HG03159 (cell line): ENCODE measurements around the gene DSCAML1.

Experiments used
- ATAC-seq: cut with Tn5 transposase; IDR thresholded peaks from one replicate; pipeline ENCODE4 v1.9.1; 2021; ENCODE audit warnings: mild to moderate bottlenecking, moderate library complexity; ENCODE audit not compliant: unreplicated experiment

DSCAML1 gene

DNA sequence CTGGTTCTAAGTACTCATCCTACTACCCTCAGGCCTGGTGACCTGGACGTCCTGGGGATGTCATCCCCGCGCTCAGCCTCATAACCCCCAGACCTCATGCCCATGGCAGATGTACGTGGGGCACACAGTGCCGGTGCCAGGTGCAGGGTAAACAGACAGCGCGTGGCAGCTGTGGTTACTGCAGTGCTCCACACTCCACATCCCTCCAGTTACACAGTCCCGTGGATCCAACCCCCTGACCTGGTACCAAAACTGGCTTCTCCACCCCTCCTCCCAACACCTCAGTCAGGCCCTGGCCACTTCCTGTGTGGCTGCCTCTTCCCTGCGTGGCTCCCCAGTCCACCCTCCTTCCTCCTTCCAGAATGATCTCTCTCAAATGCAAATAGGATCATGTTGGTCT lies 95.2 kb downstream of the DSCAML1 start:
- ATAC-seq = no peak

GRCh38 chr11:117700551-117700950 lies 96.5 kb downstream of the DSCAML1 start:
- no peak for ATAC-seq

DNA sequence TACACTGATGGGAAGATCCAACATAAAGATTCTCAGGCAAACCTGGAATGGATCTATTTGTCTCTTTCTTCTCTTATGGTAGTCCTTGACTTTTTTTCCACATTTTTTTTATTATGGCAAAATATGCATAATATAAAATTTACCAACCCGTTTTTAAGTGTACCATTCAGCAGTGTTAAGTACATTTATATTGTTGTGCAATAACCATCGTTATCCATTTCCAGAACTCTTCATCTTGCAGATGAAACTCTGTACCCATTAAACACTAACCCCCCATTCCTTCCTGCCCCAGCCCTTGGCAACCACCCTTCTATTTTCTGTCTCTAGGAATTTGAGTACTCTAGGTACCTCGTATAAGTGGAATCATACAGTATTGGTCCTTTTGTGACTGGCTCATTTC lies 99.7 kb downstream of the DSCAML1 start:
- no peak for ATAC-seq

- ATAC-seq = no peak
These were observed 100.5 kb downstream of the DSCAML1 start for GRCh38 chr11:117696540-117696939.

DNA sequence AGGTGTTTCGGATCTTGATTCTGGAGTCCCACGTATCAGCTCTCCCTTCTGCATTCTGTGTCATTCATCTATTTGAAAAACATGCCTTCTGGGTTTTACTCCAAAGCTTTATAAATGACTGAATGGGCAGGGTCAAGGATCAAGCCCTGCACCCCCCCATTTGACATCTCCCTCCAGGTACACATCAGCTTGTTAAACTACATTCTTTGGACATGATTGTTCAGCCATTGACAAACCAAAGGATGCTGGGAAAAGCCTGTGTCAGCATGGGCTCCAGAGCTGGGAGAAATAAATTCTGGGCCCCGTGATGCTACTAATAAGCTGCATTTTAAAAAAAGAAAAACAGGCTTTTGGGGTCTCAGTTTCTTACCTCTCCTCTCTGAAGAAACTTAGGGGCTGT lies 103.7 kb downstream of the DSCAML1 start:
- no peak for ATAC-seq

- no peak for ATAC-seq
These were observed 105.5 kb downstream of the DSCAML1 start for GRCh38 chr11:117691516-117691915.

DNA sequence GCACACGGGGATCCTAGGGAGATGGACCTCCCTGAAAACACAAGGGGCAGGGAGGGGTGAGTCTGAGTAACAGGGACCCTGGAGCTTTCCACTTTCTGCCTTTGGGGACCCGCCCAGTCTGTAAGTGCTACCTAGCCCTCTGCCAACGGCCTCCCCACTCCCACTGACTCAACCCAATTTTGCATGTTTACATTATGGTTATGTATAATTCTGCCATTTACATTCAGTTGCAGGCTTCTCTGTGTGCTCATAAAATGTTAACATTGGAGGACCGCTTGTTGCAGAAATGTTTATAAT lies 105.8 kb downstream of the DSCAML1 start:
- ATAC-seq = no peak

GRCh38 chr11:117690484-117691217 lies 106.4 kb downstream of the DSCAML1 start:
- ATAC-seq = no peak

DNA sequence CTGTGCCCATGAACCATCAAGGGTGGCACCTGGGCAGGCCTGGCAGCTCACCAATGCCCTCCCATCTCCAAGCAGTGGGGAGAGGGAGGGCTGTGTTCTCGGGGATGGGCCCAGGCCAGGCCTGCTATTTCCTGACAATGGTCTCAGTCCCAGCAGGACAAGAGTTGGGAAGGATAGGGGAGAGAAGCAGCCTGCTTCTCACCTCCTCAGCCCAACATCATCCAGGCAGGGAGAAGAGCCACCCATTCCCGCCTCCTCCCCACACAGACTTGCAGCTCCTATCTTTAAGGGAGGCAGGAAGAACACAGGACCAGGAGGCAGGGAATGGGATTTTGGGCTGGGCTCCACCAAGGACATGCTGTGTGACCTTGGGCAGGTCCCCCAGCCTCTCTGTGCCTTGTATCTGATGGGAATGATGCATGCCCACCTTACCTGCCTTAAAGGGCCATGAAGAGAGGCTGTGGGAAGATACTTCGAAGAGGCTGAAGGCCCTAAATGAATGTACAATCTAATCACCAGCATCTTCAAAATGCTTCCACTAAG lies 108.7 kb downstream of the DSCAML1 start:
- no peak for ATAC-seq

GRCh38 chr11:117687776-117688175 lies 109.2 kb downstream of the DSCAML1 start:
- no peak for ATAC-seq

DNA sequence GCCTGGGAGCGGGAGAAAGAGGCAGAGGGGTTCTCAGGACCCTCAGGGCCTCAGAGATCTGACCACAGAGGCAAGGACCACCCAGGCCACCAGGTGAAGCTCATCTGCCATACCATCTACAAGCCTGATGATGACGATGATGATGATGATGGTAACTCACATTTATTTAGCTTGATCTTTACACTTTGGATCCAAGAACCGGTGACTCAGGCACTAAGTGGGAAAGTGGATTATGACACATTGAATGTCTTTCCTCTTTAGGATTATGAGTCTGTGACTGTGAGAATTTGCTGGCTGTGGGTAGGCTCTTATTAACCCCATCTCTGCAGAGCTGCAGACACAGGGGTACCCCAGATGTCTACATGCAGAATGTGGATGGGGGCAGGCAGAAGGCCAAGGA lies 110.3 kb downstream of the DSCAML1 start:
- ATAC-seq = no peak

DNA sequence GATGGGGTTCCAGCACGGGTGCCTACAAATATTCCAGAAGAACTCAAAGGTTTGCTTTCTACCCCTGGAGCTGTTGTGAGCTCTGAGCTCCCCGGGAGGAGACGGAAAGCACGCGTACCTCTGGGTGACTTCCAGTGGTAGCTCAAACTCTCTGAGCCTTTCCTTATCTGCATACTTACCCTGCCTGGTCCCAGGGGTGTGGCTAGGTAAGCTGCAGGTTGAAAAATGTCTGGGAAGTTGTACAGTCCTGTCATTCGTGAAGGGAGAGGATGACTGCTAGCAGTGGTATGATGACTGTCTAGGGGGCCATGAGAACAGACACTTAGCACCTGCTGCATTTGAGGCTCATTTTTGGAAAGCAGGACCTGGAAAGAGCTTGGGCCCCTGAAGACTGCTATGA lies 111.5 kb downstream of the DSCAML1 start:
- no peak for ATAC-seq

DNA sequence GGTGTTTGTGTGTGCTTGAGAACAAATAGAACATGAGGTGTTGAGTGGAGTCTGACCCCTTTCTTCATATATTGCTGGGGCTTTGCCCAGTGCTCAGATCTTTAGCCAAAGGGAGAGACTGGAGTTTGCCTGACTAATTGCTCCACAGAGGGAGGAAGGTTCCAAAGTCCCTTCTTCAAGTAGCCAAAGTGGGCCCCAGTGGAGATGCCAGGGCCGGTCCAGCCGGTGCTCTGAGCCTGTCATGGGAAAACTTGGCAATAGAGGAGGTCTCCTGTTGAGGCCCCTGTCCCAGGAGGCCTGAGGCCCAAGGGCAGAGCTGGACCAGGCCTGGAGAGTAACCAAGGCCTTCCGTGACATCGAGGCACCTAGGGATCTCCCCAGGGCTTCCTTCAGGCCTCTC lies 112.3 kb downstream of the DSCAML1 start:
- no peak for ATAC-seq

GRCh38 chr11:117684111-117684510 lies 112.9 kb downstream of the DSCAML1 start:
- no peak for ATAC-seq

DNA sequence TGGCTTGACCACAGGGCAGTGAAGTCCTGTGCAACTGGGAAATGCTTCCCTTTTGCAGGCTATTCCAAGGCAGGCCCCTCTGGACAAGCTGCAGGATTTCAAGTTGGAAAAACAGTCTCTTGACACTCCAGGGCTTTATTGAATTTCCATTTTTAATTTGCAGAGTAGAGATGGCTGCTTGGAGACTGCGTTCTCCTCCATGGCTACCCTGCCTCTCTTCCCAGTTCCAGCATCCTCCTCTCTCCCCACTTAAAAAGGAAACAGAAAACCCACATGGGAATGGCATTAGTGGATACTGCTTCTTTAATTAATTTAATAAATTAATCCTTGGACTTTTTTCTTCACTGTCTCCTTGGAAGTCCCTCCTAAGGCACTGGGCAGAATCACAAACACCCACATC lies 115.6 kb downstream of the DSCAML1 start:
- no peak for ATAC-seq

DNA sequence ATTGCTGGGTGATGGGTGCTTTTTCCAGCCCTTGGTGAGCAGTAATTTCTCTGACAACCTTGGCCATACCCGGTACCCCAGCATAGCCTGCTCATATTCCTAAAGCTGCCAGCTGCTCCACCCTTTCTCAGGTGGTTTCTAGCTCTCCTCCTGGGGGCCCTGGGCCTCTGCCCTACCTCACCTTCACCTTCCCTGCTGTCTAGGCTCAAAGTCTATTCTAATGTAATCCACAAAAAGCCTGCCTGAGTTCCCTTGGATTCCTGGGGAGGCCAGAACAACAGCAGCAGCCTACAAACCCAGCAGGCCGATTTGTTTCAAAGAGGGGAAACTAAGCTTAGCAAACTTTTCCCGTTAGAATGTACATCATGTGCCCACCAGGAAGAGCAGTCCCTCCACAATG lies 117.6 kb downstream of the DSCAML1 start:
- ATAC-seq = no peak

GRCh38 chr11:117678658-117679406 lies 118.2 kb downstream of the DSCAML1 start:
- ATAC-seq = no peak

DNA sequence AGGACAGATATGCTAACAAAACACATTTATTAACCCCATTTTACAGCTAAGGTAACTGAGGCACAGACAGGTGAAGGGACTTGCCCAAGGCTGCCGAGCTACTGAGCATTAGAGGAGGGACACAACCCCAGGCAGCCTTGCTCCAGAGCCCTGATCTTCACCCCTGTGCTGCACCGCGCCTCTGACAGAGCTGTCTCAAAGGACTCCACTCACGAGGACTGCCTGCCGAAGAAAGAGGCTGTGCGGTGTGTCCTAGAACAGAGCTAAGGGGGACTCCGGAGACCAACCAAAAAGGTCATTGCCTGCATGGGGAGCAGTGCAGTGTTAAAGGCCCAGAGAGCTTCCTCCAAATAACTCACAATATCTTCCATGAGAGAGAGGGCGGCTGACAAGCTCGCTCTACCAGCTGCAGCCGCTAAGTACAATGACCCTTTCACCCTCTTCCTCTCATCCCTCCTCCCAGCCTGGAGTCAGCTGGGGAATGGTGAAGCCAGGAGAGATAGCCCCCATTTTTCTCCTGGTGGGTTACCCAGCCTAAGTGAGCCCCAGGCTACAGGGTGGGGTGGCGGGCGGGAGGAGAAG lies 119.2 kb downstream of the DSCAML1 start:
- ATAC-seq = no peak

DNA sequence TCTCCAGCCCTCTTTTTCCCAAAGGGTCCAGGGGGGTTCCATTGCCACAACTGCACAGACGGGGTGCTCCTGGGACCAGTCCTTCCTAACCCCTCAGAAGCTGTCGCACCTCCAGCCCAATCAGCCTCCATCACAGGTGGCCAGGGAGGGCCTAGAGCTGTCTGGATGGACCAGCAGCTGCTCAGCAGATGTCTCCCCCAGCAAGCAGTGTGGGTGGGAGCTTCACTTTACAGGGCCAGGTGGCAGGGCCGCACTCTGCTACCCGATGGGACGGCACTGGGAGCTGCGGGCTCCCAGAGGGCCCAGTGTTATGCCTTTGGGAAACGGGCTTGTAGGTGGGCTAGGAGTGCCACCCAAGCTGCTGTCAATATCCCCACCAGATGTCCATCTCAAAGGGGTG lies 120.5 kb downstream of the DSCAML1 start:
- ATAC-seq = no peak

- ATAC-seq = no peak
These were observed 123.4 kb downstream of the DSCAML1 start for GRCh38 chr11:117673602-117674001.

- no peak for ATAC-seq
These were observed 125.6 kb downstream of the DSCAML1 start for GRCh38 chr11:117671370-117671769.

DNA sequence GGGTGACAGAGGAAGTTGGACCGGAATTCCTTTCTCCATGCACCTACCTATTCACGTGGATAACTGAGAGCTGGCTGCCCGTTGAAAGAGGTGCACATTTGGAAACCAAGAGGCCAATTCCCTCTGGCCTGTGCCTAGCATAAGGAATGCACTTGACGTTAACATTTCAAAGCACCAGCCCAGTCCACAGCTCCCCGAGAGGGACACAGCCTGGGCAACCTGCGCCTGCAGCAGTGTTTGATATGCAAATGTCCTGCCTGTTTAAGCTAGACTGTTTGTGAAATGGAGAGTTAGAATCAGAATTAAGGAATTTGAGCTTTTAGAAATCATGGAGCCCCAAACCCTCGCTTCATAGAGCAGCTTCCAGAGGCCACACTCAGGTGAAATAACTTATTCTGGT lies 126.1 kb downstream of the DSCAML1 start:
- no peak for ATAC-seq
